HepG2 (cell line): Measurements from ENCODE around the gene RABGAP1L.

Experiments
- EZH2 ChIP-seq: conservative IDR thresholded peaks from 2 replicates; pipeline ENCODE4 v1.6.1; 2012; ENCODE audit warnings: mild to moderate bottlenecking, low read depth, low read length, moderate library complexity
- ISX ChIP-seq: sonication (generic); formaldehyde crosslinking; conservative IDR thresholded peaks from 2 replicates; pipeline ENCODE4 v1.5.0; 2020; ENCODE audit warnings: missing genetic modification reagents
- TF ChIP-seq, protein P1 (sequence below): IDR thresholded peaks from 2 replicates; pipeline ENCODE4 v1.6.1; 2016; ENCODE audit warnings: missing biosample characterization, missing genetic modification reagents, low read depth

DNA sequence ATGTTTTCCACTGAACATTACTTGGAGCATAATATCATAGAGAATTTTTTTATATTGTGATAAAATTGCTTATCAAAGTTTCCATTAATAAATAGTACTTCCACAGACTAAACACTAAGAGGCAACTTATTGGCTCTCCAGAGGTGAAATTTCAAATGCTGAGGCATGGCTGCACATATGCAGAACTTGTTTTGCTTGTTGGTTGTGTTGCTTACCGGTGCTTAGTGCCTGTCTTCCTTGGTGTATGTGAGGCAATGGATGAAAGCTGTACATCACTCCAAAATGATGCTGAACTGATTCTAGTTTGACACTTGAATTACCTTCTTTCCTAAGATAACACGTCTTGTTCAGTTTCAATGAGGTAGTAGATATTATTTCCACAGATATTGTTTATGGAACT, 258.6 kb downstream of the RABGAP1L start:
- TF ChIP-seq, protein P1, sequence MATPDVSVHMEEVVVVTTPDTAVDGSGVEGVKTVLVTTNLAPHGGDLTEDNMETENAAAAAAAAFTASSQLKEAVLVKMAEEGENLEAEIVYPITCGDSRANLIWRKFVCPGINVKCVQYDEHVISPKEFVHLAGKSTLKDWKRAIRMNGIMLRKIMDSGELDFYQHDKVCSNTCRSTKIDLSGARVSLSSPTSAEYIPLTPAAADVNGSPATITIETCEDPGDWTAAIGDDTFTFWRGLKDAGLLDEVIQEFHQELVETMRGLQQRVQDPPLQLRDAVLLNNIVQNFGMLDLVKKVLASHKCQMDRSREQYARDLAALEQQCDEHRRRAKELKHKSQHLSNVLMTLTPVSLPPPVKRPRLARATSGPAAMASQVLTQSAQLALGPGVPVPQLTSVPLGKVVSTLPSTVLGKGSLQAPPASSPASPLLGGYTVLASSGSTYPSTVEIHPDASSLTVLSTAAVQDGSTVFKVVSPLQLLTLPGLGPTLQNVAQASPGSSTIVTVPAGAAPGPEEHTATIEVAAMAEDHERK (CRISPR knock-in tag), result no peak
- TF ChIP-seq ISX (CRISPR knock-in tag) (no peak), EZH2 (no peak)
